GM18873 (cell line): ENCODE measurements around the gene CCL19.

Source experiments
- ATAC-seq: cut with Tn5 transposase; IDR thresholded peaks from one replicate; pipeline ENCODE4 v1.9.1; 2021; ENCODE audit warnings: mild to moderate bottlenecking, moderate library complexity, moderate number of reproducible peaks; ENCODE audit not compliant: unreplicated experiment, low FRiP score

The CCL19 gene

DNA sequence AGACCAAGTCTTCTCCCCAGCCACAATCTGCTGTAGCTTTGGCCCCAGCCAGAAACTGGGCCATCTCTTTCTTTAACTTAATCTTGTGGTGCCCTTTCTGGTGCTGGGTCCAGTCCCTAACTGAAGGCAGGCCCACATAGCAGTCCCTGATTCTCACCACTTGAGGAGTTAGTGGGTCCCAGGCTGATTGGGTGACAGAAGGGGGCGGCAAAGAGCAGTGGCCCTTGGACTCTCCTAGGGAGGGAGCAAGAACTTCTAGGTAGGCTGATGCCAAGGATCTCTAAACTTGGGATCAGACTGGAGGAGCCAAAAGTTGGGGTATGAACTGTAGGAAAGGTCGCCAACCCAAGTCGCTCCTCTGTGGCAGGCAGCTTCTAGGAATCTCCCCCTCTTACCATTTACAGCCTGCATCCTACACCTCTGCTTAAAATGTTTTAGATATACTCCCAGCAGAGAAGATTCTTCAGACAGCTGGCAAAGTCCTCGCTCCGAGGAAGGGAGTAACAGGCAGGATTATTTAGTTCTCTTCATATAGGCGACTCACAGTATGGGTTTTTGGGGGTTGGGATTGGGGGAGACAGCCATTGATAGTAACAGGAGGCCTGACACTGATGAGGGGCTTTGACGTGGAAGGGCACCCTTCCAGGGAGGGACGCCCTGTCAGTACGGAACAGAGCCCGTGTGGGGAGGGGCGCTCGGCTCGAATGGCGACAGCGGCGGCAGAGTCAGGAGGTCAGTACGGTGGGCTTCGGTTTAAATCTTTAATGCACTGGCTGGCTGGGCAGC, 26.6 kb downstream of the CCL19 start:
- ATAC-seq, result no peak

DNA sequence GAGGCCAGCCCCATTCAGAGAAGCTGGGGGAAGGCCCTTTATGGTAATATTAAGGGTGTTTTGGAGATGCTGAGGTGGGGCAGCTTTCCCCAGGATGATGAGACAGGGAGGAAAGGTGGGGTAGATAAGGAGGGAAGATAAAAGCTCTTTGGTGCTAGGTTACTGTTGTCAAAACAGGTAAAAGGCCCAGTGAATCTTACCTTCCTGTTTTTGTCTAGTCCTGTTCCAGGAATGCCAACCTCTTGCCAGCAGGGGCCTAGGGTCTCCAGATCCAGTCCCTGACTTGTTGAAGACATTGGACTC, 27.8 kb downstream of the CCL19 start:
- ATAC-seq, result no peak

DNA sequence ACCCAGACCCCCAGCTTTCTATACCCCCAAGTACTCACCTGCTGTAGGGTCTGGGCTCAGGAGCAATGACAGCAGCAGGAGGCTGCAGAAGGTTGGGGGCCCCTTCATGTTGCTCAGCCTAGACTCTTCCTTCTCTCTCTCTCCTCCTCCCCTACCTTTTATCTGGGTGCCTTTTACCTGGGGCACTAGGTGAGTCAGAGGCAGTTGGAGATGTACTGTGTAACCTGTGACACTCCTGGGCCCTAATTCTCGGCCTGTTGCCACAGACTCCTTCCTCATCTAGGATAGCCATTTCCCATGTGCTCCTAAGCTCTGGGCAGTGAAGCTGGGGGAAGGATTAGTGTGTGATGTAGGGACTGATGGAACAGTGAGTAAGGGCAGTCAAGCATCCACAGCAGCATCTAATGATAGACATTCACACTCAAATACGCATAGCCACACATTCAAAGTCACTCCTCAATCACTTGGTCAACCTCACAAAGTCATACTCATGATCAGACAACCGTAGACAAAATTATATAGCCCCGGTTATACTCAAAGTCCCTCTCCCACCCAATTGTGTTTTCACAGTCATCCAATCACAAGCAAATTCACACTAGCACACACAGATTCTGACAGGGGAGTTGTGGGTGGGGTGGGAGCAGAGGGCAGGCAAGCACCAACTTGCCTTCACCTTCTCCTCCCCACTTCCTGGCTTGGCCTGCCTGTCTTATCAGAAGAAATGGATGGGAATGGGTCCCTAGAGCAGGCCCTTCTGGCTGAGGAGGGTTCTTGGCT, 28.4 kb downstream of the CCL19 start, which contains the start of gene CCL27:
CCL27 (minus strand) TSS at position 132 of the 777 bp plus-strand sequence; CDS start at position 108, 24 bp downstream.
- ATAC-seq, result no peak

DNA sequence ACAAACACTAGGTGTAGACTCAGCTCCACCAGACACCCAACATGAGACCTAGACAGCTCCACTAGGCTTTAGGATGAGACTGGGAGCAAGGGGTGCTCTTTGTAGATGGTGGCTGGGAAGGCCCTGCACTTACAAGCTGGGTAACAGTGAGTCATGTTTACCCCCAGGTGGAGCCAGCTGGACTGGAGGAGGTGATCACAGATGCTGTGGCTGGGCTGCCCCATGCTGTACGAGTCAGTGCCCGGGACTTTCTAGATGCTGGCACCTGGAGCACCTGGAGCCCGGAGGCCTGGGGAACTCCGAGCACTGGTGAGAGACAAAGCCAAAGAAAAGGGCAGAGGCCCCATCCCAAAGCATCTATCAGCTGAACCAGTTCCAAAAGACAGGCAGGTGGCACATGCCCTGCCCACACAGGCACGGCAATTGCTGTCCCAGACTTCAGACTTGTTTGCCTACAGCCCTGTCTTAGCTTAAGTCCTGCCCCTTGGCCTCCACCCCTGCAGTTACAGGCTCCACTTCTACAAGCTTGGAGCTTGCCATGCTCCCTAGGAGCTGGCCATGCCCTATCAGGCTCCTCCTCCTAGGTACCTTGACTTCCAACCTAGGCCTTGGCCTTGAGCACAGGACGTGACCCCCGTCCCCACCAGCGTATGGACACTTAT, 31.4 kb downstream of the CCL19 start:
- ATAC-seq, result no peak

DNA sequence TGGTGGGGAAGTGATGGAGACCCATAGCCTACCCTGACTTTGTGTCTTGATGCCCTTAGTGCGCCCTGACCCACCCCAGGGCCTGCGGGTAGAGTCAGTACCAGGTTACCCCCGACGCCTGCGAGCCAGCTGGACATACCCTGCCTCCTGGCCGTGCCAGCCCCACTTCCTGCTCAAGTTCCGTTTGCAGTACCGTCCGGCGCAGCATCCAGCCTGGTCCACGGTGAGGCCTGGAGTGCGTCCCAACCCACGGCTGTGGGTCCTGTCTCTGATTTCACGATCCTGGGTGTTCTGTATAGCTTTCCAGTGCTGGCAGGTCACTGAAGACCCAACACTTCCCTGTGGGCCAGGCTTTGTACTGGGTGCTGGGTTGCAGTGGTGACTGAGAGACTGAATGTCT, 32.6 kb downstream of the CCL19 start:
- ATAC-seq, result no peak

DNA sequence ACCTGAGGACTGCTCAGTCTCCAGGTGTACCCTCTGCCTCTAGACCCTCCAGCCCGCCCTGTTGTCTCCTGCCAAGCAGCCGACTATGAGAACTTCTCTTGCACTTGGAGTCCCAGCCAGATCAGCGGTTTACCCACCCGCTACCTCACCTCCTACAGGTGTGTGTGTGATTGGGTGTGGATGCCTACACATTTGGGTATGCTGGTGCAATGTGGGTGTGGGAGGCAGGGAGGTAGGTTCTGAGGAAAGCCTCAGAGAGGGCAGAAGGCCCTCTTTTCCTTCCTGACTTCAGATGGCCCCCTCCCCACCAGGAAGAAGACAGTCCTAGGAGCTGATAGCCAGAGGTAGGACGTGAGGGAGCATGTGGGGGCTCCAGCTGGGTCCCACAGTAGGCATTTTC, 34.1 kb downstream of the CCL19 start:
- no peak for ATAC-seq

DNA sequence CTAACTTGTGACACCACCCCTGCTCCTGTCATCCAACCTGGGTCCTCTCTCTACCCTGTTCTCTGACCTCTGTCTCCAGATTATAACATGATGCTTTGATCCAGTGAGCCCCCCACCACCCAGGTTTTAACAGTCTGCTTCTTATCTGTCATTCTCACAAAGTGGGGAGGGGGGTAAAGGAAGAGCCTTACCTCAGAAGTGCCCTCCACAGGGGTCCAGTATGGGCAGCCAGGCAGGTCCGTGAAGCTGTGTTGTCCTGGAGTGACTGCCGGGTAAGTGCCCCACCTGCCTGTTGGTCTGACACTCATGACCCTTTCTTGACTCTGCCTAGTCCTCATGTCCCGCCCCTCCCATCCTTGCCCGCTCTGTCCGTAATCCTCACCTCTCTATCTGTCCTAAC, 35.7 kb downstream of the CCL19 start:
- no peak for ATAC-seq

DNA sequence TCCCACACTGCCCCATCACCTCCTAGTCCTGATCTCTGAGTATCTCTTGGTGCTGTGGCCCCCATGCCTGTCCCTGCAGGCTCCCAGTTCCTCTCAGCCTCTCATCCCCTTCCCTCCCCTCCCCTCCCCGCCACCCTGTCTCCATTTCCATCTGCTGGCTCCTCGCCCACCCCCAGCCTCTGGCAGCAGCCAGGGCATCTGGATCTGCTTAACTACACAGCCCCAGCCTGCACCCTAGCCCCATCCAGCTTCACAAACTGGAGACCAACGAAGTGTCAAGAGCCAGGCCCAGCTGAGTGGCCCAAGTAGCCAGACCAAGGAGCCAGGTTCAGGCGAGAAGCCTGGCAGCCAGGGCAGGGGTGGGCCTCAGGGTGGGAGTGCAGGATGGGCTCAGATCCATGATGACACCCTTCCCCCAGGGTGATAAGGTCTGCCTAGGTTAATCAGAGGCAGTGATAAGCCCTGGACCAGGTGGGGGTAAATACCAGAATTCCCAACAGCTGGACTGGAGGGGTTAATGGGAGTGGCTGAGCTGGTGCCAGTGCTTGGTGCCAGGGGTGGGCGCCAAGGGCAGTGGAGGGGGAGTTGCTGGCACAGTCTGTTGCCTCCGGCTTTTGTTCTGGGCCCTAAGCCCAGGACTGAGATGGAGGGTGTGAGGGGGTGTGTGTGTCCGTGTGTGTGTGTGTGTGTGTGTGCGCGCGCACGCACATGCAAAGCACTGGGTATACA, 36.6 kb downstream of the CCL19 start:
- no peak for ATAC-seq

DNA sequence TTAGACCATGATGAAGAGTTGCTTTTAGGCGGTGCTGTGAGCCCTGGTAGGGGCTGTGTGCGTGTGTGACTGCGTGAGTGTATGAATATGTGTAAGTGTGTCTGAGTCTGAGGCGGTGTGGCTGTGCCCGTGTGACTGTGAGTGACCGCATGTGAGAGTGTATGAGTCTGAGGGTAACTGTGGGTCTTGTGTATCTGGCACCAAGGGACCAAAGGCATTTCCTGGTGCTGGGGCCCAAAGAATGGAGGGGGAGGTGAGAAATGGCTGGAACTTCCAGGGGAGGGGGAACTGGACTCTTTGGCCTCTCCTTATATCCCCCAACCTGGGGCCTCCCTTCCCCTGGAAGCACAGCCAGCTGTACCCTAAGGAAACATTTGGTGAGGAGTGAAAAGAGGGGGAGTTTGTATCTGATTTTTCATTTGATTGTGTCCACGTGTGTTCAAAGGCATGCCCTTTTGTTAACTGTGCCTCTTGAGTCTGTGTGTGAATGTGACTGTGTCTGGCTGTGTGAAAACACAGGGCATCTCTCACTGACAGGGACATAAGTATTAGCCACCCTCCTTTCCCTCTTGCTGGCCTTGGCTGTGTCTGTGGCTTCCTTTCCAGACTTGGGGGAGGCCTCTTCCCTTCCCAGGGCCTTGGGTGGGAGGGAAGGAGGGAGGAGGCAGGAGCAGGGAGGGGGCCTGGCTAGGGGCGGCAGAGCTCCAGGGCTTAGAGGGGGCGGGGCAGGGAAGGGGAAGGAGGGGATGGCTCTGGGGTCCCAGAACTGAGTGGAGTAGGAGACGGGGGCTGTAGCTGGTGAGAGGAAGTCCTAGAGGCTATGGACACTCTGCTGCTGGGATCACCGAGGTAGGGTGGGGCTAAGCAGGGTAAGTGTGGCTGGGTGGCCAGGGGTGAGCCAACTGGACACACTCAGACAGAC, 37.7 kb downstream of the CCL19 start:
- ATAC-seq, result no peak

DNA sequence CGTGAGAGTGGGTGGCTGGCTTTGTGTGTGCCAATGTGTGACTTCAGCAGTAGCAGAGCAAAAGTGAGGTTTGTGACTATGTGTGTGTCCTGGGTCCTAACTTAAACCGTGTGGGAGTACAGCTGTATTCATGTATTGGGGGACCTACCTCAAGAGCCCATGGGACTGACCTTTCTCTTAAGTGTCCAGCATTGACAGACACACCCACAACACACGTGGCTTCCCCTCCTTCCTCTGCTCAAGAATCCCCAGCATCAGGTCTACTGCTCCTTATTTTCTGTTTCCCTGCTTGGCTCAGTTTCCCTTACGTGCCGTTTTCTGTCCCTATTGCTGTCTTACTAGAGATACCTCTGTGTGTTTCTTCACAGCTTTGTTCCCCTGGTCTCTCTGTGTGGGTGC, 38.5 kb downstream of the CCL19 start:
- no peak for ATAC-seq

DNA sequence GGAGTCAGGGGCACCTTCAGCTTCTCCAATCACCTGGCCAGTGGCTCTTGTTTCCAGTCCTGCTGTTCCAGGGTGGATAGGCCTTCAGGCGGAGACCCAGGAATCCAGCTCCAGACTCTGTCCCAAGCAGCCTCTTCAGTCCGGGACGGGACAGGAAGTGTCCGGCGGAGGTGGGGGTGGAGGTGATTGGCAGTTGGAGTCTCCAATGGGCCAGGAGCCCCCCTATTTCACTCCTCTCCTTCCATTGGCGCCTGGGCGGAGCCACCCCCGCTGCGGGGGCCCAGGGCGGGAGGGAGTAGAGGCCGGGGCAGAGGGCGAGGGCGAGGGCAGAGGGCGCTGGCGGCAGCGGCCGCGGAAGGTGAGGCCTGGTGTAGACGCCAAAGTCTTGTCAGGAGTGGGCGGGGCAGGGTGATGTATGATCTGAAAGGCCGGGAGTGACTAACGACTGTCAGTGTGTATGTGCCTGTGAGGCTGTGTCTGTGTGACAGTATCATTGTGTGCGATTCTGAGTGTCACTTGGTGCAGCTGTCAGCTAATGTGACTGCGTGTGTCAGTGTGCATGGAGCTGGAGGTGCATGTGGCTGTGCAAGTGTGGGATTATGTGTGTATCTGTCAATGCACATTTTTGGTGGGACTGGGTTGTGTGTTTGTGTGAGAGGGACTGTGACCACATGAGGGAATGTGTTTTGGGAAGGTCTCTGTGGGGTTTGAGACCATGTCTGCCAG, 39.0 kb downstream of the CCL19 start, which contains the start of gene IL11RA:
IL11RA (plus strand) TSS at position 310 of the 726 bp plus-strand sequence. CDS start 3,033 bp downstream, outside the sequence.
- ATAC-seq, result no peak

DNA sequence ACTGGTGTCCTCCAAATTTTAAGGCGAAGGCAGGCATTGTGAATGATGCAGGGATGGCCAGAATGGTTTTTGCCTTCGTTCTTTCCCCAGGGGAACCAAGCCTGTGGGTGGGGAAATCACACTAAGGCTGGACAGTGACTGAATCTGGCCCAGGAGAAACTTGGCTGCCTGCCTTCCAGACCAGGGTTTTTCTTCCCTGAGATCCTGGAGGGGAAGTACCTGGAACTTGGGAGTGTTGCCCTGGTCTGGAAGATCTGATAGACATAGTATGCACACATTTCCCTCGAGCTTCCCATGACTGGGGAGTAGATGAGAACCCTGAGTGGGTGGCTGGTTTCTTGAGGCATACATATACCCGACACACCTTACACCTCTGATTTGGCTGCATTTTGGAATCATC, 39.8 kb downstream of the CCL19 start:
- ATAC-seq, result no peak

DNA sequence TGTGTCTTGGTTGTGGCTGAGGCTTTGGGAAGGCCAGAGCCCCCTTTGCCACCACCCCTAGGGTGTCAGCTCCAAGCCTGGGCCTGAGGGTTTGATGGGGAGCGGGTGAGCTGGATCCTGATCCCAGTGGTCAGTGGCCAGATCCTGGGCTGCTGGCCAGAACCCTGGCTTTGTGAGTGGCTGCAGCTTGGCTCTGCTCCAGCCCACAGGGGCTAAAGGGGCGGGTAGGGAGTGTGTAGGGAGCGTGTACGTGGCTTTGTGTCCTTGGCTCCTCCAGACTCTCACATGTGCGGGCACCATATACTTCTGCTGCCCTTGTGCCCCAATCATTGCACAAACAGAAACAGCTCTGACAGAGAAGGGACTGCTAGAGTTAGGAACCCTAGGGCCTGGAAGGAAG, 40.3 kb downstream of the CCL19 start:
- ATAC-seq, result no peak

DNA sequence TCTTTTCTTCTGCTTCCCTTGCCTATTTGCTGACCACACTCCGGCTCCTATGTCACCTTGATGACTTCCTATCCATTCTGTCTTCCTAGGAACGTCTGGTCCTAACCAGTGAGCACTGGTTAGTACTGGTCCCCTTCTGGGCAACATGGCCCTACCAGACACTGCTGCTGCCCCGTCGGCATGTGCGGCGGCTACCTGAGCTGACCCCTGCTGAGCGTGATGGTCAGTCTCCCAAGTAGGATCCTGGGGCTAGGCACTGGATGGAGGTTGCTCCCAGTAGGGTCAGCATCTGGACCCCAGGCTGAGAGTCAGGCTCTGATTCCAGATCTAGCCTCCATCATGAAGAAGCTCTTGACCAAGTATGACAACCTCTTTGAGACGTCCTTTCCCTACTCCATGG, 42.4 kb downstream of the CCL19 start:
- no peak for ATAC-seq

DNA sequence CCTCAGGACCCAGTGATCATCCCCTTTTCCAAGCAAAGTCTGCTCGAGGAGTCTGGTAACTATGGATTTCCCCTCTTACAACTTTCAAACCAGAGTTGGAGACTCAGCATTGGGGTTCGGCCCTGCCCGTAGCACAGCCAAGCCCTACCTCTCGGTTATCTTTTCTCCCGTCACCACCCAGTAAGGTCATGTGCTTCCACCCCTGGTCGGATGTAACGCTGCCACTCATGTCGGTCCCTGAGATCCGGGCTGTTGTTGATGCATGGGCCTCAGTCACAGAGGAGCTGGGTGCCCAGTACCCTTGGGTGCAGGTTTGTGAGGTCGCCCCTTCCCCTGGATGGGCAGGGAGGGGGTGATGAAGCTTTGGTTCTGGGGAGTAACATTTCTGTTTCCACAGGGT, 43.4 kb downstream of the CCL19 start:
- no peak for ATAC-seq

DNA sequence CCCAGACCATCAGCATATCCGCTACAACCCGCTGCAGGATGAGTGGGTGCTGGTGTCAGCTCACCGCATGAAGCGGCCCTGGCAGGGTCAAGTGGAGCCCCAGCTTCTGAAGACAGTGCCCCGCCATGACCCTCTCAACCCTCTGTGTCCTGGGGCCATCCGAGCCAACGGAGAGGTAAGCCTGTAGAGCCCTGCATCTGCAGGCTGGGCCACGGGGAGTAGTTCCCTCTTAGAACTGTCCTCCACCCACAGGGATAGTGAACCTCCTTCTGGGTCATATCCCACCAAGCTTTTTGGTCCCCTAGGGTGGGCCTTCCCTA, 44.0 kb downstream of the CCL19 start:
- no peak for ATAC-seq

DNA sequence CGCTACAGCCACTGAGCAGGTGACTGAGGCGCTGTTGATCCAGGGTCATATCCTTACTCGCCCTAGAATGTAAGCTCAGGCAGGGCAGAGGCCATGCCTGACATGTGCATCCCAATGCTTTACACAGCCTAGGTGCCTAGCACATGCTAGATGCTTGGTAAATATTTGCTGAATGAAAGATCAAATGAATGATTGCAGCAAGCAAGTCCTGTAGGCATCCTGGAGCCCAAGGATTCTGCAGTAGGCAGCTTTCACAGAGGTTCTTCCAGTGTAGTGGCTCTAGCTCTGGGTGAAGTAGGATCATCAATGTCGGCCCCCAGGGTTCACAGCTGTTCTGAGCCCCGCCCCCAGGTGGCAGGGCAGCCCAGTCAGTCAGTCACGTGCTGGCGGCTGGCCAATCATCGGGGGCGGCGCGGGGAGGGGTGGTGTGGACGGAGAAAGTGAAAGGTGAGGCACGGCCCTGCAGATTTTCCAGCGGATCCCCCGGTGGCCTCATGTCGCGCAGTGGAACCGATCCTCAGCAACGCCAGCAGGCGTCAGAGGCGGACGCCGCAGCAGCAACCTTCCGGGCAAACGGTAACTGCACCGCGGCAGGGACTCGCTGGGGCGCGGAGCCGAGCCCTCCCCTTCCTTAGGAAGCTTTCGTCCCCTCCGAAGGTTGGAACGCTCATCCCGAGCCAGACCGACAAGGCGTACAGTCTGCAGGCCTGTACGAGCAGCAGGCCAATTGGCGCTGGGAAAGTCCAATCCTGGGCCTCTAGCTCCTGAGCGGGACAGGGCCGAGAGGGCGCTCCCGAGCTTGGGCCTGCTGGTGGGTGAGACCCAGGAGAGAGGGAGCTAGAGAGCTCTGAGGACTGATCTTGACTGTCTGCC, 44.6 kb downstream of the CCL19 start, which contains the start of gene GALT:
GALT (plus strand) TSS at position 465 of the 873 bp plus-strand sequence; CDS start at position 495, 30 bp downstream.
- ATAC-seq, result peak; percentile 80

DNA sequence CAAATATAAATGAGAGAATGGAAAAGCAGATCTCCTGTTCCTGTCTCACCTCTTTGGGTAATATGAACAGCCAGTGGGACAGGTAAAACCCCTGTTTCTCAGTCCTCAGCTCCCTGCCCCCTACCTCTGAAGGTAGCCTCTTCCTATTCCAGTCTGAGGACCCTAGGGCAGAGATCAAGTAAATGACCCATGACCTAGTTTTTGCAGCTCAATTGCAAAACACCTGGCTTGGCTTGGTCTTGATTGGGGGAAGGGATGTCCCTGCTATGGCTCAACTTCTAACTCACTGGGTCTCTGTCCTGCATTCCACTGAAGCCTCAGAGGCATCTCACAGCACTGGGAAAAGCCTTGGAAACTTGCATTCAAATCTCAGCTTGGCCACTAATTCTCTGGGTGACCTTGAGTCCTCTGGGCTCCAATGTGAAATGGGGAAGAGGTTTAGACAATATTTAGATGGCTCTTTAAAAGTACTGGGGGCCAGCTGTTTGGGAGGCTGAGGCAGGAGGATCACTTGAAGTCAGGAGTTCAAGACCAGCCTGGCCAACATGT, 46.2 kb downstream of the CCL19 start:
- ATAC-seq, result no peak
